Loucy (cell line): ENCODE results near the gene ATP5PO.

Experiments used
- CTCF ChIP-seq: fragments of 200-600 bp; sonication (generic); conservative IDR thresholded peaks from 2 replicates; pipeline ENCODE4 v1.5.1; 2014; ENCODE audit warnings: mild to moderate bottlenecking, antibody characterized with exemption, low read length
- EZH2phosphoT487 ChIP-seq: fragments of 200-600 bp; IDR thresholded peaks from 2 replicates; pipeline ENCODE4 v1.6.1; 2018; ENCODE audit warnings: antibody characterized with exemption, mild to moderate bottlenecking, moderate library complexity, borderline replicate concordance

GRCh38 chr21:33890187-33890586 lies 25.4 kb downstream of the ATP5PO start:
- TF ChIP-seq CTCF: no peak
- TF ChIP-seq EZH2phosphoT487: no peak
